Epithelial cell of esophagus (primary cell): Measurements from ENCODE around the gene IGF1R.
A peak's percentile ranks its signal among the peaks of the same experiment; 100 is the strongest.

Experiments
- DNase-seq: peaks from one replicate; pipeline ENCODE4 v3.0.0; 2010; ENCODE audit warnings: low read depth
- H3K4me3 ChIP-seq: 2 replicates; pipeline ENCODE4 v1.5.1; 2011; ENCODE audit warnings: mild to moderate bottlenecking, low read length, control low read depth
- TF ChIP-seq, protein P1 (sequence below): IDR thresholded peaks from 2 replicates; pipeline ENCODE4 v1.5.1; 2011; ENCODE audit warnings: low read depth, mild to moderate bottlenecking, low read length, control low read depth, inconsistent platforms; ENCODE audit not compliant: insufficient read depth; ENCODE audit errors: missing control alignments

The IGF1R gene

DNA sequence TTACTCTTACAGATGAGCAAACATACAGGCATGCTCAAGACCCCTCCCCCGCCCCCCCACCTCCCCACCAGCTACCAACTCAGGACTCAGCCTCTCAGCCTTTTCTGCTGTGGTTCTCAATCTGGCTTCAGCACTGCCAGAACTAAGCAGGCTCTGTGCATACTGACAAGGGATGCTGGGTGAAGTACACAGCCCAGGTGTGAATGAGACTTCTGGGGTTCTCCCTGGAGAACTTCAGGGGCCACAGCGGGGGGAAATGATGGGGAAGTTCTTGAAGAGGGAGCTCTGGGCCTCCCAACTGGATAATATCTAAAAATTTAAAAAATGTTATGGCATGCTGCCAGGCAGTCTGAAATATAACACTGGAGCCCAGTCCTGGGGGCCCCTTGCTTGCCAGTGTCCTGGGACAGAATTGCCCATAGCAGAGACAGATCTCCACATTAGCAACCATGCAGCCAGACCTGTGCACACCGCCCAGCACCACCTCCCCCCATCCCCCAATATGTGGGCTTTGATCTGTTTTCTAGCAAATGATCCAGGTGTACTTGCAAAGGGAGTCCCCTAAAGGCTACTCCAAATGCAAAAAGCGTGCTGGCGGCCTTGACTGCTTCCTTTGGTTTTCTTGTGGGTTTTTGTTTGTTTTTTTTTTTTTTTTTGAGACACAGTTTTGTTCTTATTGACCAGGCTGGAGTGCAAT is 317.9 kb downstream of the IGF1R start:
- H3K4me3 ChIP-seq, result no peak overlapping the region
- no peak for DNase-seq
- TF ChIP-seq, protein P1, sequence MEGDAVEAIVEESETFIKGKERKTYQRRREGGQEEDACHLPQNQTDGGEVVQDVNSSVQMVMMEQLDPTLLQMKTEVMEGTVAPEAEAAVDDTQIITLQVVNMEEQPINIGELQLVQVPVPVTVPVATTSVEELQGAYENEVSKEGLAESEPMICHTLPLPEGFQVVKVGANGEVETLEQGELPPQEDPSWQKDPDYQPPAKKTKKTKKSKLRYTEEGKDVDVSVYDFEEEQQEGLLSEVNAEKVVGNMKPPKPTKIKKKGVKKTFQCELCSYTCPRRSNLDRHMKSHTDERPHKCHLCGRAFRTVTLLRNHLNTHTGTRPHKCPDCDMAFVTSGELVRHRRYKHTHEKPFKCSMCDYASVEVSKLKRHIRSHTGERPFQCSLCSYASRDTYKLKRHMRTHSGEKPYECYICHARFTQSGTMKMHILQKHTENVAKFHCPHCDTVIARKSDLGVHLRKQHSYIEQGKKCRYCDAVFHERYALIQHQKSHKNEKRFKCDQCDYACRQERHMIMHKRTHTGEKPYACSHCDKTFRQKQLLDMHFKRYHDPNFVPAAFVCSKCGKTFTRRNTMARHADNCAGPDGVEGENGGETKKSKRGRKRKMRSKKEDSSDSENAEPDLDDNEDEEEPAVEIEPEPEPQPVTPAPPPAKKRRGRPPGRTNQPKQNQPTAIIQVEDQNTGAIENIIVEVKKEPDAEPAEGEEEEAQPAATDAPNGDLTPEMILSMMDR, result no peak

DNA sequence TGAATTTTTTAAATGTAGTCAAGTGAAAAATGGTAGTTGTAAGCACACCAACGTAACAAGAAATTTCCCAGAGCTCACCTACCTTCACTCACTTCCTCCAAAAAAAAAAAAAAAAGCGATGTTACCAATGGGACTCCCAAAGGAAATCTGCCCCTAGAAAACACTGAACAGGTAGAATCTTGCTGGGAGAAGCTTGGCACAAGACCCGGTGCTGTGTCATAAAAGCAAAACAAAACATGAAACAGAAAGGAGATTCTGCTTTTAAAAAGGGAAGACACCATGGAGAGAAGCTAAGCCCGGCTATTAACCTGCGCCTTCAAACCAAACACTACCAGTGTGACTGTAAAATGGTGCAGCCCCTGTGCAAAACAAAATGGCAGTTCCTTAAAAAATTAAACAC is 318.8 kb downstream of the IGF1R start:
- no peak overlapping the region for H3K4me3 ChIP-seq
- DNase-seq, result peak; percentile 70
- TF ChIP-seq, protein P1, result no peak

DNA sequence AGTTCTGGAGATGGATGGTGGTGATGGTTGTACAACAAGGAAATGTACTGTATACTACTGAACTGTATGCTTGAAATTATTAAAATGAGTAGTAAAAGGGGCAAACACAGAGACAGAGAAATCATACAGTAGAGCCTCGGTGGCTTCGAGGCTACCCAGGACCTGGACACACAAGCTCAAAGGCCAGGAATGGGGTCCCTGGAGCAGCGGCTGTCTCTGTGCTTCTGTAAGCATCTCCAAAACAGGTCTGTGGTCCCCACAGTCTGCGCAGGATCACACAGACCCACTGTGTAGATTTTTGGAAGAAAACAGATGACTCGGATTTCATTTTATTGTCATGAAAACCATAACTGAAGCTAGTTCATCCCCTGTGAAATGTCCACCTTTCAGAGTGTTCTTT is 319.6 kb downstream of the IGF1R start:
- TF ChIP-seq, protein P1, result no peak
- H3K4me3 ChIP-seq, result no peak overlapping the region
- DNase-seq, result no peak

DNA sequence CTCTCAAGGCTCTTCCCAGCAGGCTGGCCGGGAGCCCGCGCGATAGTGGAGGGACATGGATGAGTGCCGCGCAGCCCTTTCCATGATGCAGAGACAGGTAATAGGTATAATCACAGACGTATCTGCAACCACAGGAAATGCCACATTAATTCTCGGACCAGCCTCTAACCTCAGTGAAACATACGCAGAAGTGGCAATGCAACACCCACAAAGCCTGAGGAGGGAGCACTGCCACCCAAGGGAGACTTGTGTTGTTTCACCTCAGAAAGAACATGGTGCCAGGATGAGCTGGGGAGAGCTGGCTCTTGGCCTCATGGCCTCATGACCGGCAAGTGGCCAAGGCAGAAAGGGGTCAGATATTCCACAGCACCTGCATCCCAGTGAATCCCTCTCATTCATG is 320.2 kb downstream of the IGF1R start:
- TF ChIP-seq, protein P1, result no peak
- DNase-seq, result no peak
- no peak overlapping the region for H3K4me3 ChIP-seq

DNA sequence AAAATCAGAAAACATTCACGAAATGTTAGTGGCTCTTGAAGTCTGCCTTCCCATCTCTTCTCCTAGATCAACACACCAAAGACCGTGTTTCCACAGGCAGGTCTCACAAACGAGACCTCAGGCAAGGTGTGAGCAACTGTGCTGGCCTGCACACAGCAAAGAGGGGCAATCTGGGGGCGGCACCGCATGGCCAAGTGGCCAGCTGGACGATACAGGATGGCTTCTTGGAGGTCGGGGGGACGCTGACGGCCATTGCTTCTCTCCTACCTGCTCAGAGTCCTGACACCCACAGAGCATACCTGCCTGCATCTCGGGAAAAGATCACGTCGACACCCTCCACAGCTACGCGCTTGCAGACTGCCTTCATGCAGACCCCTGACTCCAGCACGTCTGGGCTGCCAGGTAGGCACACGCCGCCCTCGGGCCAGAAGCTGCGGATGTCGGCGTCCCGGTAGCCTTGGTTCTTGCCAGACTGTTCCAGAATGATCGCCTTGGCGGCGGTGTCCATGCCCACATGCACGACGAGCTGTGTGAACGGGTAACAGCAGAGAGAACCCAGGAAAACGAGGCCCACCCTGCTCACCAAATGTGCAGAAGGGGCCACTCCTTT is 320.9 kb downstream of the IGF1R start:
- no peak for DNase-seq
- TF ChIP-seq, protein P1, result no peak

DNA sequence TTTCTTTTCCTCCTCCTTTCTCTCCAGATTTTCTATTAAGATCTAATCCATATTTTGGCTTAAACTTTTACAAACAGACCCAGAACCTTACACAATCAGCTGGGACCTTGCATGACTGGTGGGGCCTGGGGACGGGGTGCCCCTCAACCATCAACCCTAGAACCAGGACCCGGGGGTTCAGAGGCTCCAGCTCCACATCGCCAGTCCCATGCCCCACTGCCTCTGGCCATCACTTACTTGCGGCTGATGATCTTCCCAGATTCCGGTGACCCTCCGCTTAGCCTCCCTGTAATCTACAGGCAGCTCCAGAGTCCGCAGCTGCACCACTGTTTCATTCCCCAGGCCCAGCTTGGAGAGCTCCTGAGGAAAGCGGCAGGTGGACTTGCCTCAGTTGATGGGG is 322.5 kb downstream of the IGF1R start:
- DNase-seq, result no peak
- no peak overlapping the region for H3K4me3 ChIP-seq
- TF ChIP-seq, protein P1, result no peak

More for the DNA sequence above, 320.9 kb downstream of the IGF1R start:
- H3K4me3 ChIP-seq, result no peak overlapping the region

DNA sequence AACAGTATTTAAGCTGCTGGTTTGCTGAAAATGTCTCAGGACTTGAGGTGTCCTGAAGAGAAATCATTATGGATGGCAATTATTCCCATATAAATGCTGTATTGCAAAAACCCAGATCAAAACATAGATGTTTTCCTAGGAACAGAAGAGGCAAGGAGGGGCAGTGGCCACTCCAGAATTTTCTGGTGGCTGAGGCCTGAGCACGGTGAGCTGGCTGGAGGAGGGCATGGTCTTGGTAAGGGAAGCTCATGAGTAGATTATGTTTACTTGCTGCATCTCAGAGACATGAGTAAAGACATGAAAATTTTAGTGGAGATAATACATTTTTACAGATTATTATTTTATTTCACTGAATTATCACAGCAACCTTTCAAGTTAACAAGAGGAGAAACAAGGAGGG is 328.2 kb downstream of the IGF1R start:
- TF ChIP-seq, protein P1, result no peak
- no peak overlapping the region for H3K4me3 ChIP-seq
- no peak for DNase-seq
